Gastroesophageal sphincter (tissue), 4 donors: ENCODE measurements around the gene HM13. TPM values are rescaled to one million over a fixed set of nuclear protein-coding genes. Genes with fewer than 3 reads are reported as not detected.

ENCODE experiments used
- ATAC-seq: fragments of 150-250 bp; one replicate; pipeline ENCODE4 v1.9.1; 2016; ENCODE audit warnings: mild to moderate bottlenecking, moderate library complexity
- H3K27ac ChIP-seq, 4 donors: fragments of 200-600 bp; sonication (generic) in 3 of 4; 1 replicate in 3 of 4; 2 replicates in 1 of 4; pipeline ENCODE4 v1.5.1; 2016 to 2019
- H3K27me3 ChIP-seq: fragments of 200-600 bp; sonication (generic); one replicate; pipeline ENCODE4 v1.5.1; 2019
- H3K36me3 ChIP-seq, 2 donors: fragments of 200-600 bp; sonication (generic); one replicate each; pipeline ENCODE4 v1.5.1; 2019; ENCODE audit warnings: control low read depth in 1 of 2
- H3K4me1 ChIP-seq, 3 donors: fragments of 200-600 bp; sonication (generic); 1 replicate in 2 of 3; 2 replicates in 1 of 3; pipeline ENCODE4 v1.5.1; 2016 to 2019; ENCODE audit warnings: control low read depth in 2 of 3
- H3K4me3 ChIP-seq, 2 donors: fragments of 200-600 bp; sonication (generic); one replicate each; pipeline ENCODE4 v1.5.1; 2019; ENCODE audit warnings: mild to moderate bottlenecking in 1 of 2, moderate library complexity in 1 of 2
- H3K9me3 ChIP-seq, 3 donors: fragments of 200-600 bp; sonication (generic); one replicate each; pipeline ENCODE4 v1.5.1; 2017 to 2019; ENCODE audit warnings: control low read depth in 2 of 3
- CTCF ChIP-seq, 4 experiments: fragments of 200-600 bp in 2 of 4; fragments of 450-650 bp in 2 of 4; sonication (generic) in 1 of 4; IDR thresholded peaks; one replicate each; pipeline ENCODE4 v1.5.1; 2017 to 2019; ENCODE audit warnings: antibody characterized with exemption in 4 of 4, mild to moderate bottlenecking in 2 of 4, moderate library complexity in 2 of 4
- EP300 ChIP-seq: sonication (generic); formaldehyde crosslinking; IDR thresholded peaks from one replicate; pipeline ENCODE4 v1.6.1; 2017; ENCODE audit warnings: antibody characterized with exemption, mild to moderate bottlenecking
- POLR2A ChIP-seq, 2 donors: fragments of 450-650 bp; IDR thresholded peaks; one replicate each; pipeline ENCODE4 v1.6.1; 2017; ENCODE audit warnings: antibody characterized with exemption in 2 of 2, mild to moderate bottlenecking in 2 of 2, moderate library complexity in 1 of 2
- POLR2AphosphoS5 ChIP-seq: sonication (generic); formaldehyde crosslinking; IDR thresholded peaks from one replicate; pipeline ENCODE4 v1.6.1; 2017; ENCODE audit warnings: antibody characterized with exemption
- WGBS, 2 donors: methylation state at CpG; one replicate each; pipeline ENCODE4 v1.1.5; 2018; ENCODE audit warnings: low coverage in 1 of 2; 5-methylcytosine and 5-hydroxymethylcytosine counted together
- total RNA-seq, 4 donors: library from RNA; depleted of rRNA; stranded (reverse); fragments of >200 nt; gene quantifications; one replicate each; pipeline ENCODE4 v1.1.0, GENCODE V29; 2016

HM13 gene
- total RNA-seq, 4 donors from 2014 or later: 39.1 to 55.9 (median 44.8) TPM

- Histone ChIP-seq H3K4me1 (peaks cover 0 to 57% (median 17%) of the 10 kb centered on the region in 3 donors), H3K27me3 (no peaks in the 10 kb centered on the region), H3K4me3 (no peak overlapping the region), H3K9me3 (no peaks in the 10 kb centered on the region), H3K27ac (peak overlapping the region; percentile 55 to 98 (median 88)), H3K36me3 (peaks cover 0 to 63% of the 10 kb centered on the region in 2 donors)
- TF ChIP-seq POLR2A (IDR thresholded peaks at IDR 0.05) (no peak), POLR2AphosphoS5 (no peak), EP300 (no peak), CTCF (IDR thresholded peaks at IDR 0.05) (peak in 1 of 4 experiments; percentile 21)
- ATAC-seq: no peak
- 30 to 86% methylated on average over 2 to 12 of the region's 21 CpGs for WGBS, 2 donors
Measured at GRCh38 chr20:31568041-31568731, 53.9 kb downstream of the HM13 start.

- Histone ChIP-seq H3K36me3 (peaks cover 0 to 58% of the 10 kb centered on the region in 2 donors), H3K4me3 (no peak overlapping the region), H3K27ac (peak overlapping the region; percentile 55 to 98 (median 88)), H3K4me1 (peaks cover 0 to 60% (median 22%) of the 10 kb centered on the region in 3 donors), H3K27me3 (no peaks in the 10 kb centered on the region), H3K9me3 (no peaks in the 10 kb centered on the region)
- TF ChIP-seq EP300: no peak
- no peak for TF ChIP-seq CTCF (IDR thresholded peaks at IDR 0.05)
- no peak for TF ChIP-seq POLR2AphosphoS5
- TF ChIP-seq POLR2A (IDR thresholded peaks at IDR 0.05): no peak
- 40 to 80% methylated on average over 1 to 3 of the region's 5 CpGs for WGBS, 2 donors
- no peak for ATAC-seq
Measured at GRCh38 chr20:31568773-31569162, 54.5 kb downstream of the HM13 start.

- no peaks in the 10 kb centered on the region for H3K9me3 ChIP-seq
- H3K4me3 ChIP-seq: no peak overlapping the region
- H3K27me3 ChIP-seq: no peaks in the 10 kb centered on the region
- ATAC-seq: no peak
- H3K36me3 ChIP-seq: peaks cover 0 to 51% of the 10 kb centered on the region in 2 donors
- WGBS, 2 donors: 2 to 13% methylated on average over 4 to 5 of the region's 10 CpGs
- peak overlapping the region; percentile 59 to 98 (median 88) for H3K27ac ChIP-seq
- H3K4me1 ChIP-seq: peaks cover 0 to 66% (median 24%) of the 10 kb centered on the region in 3 donors
- TF ChIP-seq POLR2A (IDR thresholded peaks at IDR 0.05): no peak
- no peak for TF ChIP-seq POLR2AphosphoS5
- TF ChIP-seq CTCF (IDR thresholded peaks at IDR 0.05): peak in 3 of 4 experiments; percentile 80 to 90 (median 83)
- no peak for TF ChIP-seq EP300
Measured at GRCh38 chr20:31569163-31570020, 55.1 kb downstream of the HM13 start.

GRCh38 chr20:31570021-31570463 is 55.8 kb downstream of the HM13 start:
- no peak for ATAC-seq
- Histone ChIP-seq H3K36me3 (peaks cover 0 to 45% of the 10 kb centered on the region in 2 donors), H3K9me3 (no peaks in the 10 kb centered on the region), H3K27me3 (no peaks in the 10 kb centered on the region), H3K4me3 (no peak overlapping the region), H3K27ac (peak overlapping the region; percentile 59 to 98 (median 88)), H3K4me1 (peaks cover 0 to 66% (median 24%) of the 10 kb centered on the region in 3 donors)
- 74% methylated on average over 6 of the region's 8 CpGs; no CpG with 5 or more reads in 1 of the 2 donors for WGBS, 2 donors
- TF ChIP-seq EP300 (no peak), CTCF (IDR thresholded peaks at IDR 0.05) (no peak), POLR2AphosphoS5 (no peak), POLR2A (IDR thresholded peaks at IDR 0.05) (no peak)
